Measurements from ENCODE around the gene VSX2. TPM values are rescaled to one million over a fixed set of nuclear protein-coding genes. Genes with fewer than 3 reads are reported as not detected.
A peak's percentile ranks its signal among the peaks of the same experiment; 100 is the strongest.

The VSX2 gene
- total RNA-seq, 1 experiment from 2014 or later, result not detected

DNA sequence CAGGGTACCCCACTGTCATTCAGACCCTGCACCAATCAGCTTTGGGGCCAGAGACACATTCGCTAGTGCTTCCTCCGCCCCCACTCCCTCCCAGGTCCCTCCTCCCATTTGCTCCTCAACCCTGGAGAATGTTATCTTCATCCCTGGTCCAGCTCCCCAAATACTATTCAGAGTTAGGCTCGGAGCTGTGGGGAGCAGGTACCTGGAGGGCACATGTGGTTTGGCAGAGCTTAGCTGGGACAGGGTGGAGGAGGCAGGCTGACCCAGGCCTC, 19.5 kb downstream of the VSX2 start:
- DNase-seq (ENCODE audit: low read depth), result no peak

DNA sequence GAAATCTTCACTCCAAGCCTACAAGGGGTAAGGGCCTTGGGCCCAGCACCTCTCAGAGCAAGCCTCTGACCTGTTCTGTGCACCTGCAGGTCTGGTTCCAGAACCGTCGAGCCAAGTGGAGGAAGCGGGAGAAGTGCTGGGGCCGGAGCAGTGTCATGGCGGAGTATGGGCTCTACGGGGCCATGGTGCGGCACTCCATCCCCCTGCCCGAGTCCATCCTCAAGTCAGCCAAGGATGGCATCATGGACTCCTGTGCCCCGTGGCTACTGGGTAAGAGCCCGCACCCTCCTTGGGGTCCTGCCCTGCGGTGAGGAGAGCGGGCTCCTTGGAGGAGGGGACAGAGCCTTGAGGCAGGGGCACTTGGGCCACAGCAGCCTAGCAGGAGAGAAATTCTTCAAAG, 20.3 kb downstream of the VSX2 start:
- no peak for DNase-seq (ENCODE audit: low read depth)

DNA sequence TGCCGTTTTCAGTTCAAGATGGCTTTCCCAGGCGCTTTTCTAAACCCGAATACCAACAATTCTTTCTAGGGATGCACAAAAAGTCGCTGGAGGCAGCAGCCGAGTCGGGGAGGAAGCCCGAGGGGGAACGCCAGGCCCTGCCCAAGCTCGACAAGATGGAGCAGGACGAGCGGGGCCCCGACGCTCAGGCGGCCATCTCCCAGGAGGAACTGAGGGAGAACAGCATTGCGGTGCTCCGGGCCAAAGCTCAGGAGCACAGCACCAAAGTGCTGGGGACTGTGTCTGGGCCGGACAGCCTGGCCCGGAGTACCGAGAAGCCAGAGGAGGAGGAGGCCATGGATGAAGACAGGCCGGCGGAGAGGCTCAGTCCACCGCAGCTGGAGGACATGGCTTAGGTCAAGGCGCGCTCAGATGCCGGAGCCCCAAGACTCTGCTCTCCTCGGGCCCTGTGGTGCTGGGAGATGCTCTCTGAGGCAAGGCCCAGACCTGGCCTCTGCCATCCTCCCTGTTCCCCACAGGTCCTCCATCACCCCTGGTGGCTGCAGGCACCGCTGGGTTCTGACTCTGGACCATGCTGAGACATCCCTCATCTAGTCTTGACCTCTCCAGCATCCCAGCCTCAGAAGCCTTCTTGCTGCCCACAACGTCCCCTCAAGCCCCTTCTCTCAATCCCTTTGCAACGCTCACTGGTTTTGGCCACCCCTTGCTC, 21.4 kb downstream of the VSX2 start:
- DNase-seq (ENCODE audit: low read depth), result no peak

DNA sequence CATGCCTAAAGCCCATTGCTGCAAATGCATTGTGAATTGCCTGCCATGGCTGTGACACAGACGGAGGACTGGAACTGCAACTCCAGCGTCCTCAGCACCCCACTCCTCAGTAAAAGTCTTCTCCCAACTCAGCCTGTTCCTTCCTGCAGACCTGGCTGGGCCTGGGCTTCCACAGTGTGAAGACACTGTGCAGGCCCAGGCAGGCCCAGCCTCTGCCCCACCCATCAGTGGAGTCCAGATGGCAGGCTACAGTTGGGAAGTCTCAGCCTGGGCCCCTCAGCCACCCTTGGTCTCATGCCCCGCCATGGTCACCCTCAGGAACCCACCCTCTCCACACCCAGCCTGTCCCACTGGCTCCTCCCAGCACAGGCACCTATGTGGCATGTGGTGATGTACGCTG, 22.0 kb downstream of the VSX2 start:
- no peak for DNase-seq (ENCODE audit: low read depth)

DNA sequence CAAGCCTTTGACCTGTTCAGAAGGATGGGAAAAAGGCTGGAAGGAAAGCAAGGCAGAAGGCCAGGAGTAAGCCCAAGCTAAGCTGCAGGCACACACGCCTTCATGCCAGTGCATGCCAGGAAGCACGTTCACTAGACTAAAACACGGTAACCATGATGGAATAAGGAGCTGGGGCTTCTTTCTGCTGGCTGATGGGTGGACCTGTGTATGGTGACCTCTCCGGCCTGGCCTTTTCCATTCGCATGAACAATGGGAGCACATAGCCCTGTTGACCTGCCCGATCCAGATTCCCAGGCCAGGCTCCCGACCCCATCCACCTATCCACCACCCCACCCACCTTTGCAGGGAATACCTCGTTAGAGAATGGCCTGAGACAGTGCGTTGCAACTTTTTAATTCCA, 22.8 kb downstream of the VSX2 start:
- no peak for DNase-seq (ENCODE audit: low read depth)

DNA sequence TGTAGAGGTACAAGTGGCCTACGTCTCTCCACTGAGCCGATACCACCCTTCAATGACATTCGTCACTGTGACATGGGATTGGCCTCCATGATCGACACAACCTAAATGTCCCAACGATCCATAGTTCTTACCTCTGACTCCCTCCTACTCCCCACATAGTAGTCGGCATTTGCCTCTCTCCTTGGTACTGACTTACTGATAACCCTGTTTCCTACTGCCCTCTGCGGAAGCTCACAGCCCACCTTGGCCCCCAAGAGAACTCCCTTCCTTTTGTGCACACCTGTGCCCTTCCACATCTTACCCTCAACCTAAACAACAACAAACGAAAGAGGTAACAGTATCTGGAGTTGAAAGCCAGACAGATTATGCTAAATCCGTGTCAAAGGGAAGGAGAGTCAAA, 23.9 kb downstream of the VSX2 start:
- DNase-seq (ENCODE audit: low read depth), result no peak

DNA sequence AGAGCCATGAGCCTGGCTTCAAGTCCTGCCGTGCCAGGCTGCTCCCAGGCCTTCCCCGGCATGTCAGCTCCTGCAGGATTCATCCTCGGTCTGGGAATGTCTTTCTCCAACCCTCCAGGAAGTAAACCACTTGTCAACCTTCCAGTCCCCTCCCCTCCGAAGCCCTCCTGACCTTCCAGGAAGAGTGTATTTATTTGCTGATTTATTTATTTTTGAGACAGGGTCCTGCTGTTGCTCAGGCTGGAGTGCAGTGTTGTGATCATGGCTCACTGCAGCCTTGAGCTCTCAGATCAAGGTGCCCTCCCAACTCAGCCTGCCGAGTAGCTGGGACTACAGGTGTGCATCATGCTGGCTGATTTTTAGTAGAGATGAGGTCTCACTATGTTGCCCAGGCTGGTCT, 24.7 kb downstream of the VSX2 start:
- DNase-seq (ENCODE audit: low read depth), result no peak

DNA sequence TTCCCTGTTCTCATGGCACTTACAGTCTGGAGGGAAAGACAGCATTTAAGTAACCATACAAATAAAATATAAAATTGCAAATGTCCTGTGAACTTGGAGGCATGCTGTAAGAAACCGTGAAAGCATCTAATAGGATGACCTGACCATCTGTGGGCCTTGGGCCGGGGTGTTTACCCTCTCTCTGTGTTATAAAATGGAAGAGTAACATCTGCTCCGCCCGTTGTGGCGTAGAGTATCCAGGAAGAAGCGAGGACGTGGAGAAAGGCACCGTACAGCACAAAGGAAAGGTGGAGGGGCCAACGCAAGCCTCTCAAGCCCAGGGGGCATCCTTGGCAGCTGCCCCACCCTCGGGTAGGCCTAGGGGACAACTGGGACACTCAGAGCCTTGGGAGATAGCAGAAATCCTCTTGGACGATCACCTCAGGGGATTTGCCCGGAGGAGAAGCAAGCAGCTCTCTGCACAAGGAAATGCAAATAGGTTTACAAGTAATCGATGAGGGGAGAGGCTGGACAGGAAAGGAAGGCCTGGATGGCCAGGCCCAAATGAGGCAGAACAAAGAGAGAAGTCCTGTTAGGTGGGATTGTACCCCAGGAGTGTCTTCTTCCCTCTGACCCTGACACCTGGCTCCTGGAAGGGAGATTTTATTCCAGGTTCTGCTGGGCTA, 26.2 kb downstream of the VSX2 start:
- no peak for DNase-seq (ENCODE audit: low read depth)

DNA sequence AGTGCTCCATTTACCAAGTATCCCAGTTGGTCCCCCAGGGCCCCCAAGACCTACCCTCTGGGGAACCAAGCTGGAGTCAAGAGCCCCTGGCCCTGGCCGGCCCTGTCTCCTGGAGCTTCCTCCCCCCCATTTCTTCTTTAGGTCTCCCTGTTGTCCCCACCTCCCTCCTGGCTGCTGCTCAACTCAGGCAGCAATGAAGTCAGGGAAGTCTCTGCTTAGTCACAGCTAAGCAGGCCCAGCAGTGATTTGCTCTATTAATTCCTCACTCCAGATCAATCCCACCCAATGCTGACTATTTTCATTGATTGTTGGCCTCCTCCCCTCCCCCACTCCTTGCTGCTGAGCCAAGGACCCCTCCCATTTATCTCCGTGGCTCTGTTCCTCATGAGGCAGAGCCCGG, 28.3 kb downstream of the VSX2 start:
- no peak for DNase-seq (ENCODE audit: low read depth)

DNA sequence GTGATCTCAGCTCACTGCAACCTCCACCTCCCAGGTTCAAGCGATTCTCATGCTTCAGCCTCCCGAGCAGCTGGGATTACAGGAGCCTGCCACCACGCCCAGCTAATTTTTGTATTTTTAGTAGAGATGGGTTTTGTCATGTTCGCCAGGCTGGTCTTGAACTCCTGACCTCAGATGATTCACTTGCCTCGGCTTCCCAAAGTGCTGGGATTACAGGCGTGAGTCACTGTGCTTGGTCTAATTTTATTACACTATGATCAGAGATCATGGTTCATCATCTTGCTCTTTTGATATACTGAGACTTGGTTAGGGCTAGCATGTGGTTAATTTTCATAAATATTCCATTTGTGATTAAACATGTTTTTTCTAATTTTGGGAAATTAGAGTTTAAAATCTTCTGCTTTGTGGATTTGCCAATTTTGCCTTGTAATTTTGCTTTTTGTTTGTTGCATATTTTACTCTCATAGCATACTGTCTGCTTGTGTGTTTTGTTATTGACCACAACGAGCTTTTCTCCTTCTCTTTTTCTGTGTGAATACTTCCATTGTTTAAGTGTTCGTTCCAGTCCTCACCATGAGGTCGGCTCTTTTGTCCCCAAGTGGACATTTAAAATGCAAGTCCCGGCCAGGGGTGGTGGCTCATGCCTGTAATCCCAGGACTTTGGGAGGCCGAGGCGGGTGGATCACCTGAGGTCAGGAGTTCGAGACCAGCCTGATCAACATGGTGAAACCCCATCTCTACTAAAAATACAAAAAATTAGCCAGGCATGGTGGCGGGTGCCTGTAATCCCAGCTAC, 31.3 kb downstream of the VSX2 start:
- DNase-seq (ENCODE audit: low read depth), result peak; percentile 93

DNA sequence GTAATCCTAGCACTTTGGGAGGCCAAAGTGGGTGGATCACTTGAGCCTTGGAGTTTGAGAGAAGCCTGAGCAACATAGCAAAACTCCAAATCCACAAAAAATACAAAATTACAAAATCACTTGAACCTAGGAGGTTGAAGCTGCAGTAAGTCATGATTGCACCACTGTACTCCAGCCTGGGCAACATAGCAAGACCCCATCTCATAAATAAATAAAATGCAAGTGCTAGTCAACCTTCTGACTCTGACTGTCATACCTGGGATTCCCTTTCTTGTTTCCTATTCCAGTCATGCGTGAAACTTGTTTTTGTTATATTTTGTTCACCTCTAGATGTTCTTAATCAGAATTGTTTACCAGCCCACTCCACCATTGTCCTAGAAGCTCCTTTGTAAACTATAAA, 32.1 kb downstream of the VSX2 start:
- no peak for DNase-seq (ENCODE audit: low read depth)

DNA sequence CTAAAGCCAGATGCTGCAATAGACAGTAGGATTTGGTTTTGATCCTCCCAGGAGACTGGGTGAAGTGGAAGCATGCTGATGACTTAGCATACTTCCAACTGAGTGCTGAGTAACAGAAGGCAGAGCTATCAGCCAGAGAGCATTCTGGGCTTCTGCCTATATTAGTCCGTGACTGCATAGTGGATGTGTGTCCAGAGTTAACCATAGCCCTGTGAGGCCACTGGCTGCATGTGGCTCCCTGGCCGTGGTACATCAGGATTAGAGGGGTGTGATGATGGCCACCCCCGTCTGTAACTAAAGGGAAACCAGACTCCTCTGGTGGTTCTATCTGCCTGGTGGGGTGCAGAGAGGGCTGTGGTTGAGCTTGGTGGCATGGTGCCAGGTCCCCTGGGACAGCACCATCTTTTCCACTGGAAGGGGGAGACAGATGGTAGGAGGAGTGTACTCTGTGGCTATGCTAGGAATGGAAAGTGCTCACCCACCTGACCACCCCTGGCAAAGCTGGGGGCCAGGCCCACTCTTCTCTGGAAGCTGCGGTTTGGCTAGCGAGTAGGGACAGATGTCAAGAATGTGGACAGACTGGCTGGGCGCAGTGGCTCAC, 36.1 kb downstream of the VSX2 start:
- DNase-seq (ENCODE audit: low read depth), result peak; percentile 31

DNA sequence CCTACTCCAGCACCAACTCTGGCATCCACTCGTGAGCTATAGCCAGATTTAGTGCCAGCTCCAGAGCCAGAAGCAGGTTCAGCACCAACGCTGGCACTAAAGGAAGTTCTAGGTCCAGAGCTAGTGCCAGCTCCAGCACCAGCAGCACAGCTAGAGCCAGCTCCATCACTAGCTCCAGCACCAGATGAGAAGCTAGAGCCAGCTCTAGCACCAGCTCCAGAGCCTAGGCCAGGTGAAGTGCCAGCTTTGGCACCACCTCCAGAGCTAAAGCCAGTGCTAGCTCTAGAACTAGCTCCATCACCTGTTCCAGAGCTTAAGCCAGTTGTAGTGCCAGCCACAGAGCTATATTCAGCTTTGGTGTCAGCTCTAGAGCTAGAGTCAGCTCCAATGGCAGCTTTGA, 38.8 kb downstream of the VSX2 start:
- no peak for DNase-seq (ENCODE audit: low read depth)

DNA sequence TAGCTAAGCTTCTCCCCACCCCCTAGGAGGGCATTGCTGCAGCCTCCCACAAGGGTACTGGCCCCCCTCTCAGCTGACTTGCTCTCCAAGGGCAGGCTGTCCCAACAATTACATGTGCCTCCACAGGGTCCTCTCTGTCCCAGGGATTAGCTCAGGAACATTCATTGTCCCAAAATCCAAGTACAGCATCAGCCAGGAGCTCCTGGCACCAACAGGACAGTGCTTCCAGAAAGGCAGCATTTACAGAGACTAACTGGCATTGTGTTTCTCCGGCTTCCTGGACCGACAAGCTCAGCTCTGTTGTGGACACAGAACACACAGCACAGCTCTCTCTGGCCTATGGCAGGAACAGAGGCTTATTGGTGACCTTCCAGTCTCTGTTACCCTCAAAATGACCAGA, 41.8 kb downstream of the VSX2 start:
- no peak for DNase-seq (ENCODE audit: low read depth)

DNA sequence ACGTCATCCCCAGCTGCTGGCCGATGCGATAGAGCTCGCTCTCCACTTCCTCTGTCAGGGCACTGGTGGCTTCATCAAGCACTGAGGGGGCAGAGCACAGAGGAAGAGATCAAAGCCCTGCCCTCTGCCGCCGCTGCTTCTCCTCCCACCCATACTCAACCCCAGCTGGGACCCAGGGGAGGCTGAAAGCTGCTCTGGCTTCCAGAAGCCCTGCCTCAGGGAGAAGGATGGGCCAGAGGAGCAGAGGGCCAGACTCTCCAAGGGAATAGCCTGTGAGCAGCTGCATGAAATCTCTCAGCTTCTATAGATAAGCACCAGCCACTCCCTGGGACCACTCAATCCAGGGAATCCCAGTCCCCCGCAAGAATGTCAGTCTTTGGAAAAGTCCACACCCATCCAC, 47.5 kb downstream of the VSX2 start:
- DNase-seq (ENCODE audit: low read depth), result no peak

DNA sequence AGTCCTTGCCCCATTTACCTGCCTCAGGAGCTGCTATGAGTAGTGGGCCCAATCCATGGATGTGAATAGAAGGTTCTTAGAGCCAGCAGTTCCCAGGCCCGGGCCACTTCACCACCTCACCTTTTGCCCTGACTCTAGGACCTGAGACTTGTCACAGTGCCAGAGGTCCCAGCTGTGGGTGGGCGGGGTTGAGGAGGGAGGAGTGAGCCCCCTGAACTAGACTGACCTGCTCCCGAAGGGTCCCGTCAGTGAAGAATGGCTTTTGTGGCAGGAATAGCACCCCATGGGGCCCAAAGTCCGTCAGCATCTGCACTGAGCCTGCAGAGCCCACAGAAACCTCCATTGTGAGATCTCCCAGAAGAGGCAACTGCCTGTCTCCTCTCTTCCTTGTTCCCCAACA, 50.6 kb downstream of the VSX2 start:
- DNase-seq (ENCODE audit: low read depth), result no peak

DNA sequence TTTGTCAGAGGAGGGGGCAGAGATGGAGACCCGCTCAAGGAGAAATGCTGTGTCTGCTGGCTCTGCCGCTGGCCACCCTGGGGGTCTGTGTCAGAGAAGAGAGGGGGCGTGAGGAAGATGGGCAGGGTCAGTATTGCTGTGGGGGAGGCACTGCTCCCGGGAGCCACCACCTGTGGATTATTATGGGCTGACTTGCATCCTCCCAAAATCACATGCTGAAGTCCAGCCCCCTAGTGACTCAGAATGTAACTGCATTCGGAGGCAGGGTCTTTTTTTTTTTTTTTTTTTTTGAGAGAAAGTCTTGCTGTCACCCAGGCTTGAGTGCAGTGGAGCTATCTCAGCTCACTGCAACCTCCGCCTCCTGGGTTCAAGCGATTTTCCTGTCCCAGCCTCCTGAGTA, 51.2 kb downstream of the VSX2 start:
- DNase-seq (ENCODE audit: low read depth), result peak; percentile 56

DNA sequence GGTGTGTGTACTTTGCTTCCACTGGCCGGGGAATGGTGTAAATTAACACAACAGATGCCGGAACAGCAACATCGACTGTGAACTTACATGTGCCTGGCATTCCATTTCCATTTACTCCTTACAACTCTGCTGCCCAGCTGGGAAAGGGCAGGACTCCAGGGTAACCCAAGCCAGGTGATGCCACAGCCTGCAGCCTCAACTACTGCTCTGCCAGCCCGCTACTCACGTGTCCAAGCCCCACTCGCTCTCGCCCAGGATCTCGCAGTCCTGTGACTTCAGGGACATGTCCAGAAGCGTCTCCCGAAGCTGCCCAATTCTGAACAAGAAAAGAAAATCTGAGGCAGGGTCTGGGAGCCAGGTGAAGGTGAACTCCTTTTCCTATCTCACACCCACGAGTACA, 52.8 kb downstream of the VSX2 start:
- no peak for DNase-seq (ENCODE audit: low read depth)

DNA sequence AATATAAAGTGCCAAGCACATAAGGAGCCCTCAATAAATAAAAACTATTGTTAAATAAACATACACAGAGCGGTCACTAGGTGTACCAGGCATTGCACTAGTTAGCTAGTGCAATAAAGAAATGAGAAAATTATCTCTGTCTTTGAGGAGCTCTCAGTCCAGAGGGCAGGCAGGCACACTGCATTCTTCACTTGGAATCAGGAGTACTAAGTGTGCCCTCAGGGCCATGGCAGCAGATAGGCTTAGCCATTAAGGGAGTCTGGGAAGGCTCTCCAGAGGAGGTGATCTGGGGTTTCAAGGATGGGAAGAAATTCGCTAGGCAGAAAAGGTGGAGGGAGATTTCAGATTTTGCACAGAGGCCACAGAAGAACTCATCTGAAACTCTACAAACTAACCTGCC, 54.4 kb downstream of the VSX2 start:
- no peak for DNase-seq (ENCODE audit: low read depth)

DNA sequence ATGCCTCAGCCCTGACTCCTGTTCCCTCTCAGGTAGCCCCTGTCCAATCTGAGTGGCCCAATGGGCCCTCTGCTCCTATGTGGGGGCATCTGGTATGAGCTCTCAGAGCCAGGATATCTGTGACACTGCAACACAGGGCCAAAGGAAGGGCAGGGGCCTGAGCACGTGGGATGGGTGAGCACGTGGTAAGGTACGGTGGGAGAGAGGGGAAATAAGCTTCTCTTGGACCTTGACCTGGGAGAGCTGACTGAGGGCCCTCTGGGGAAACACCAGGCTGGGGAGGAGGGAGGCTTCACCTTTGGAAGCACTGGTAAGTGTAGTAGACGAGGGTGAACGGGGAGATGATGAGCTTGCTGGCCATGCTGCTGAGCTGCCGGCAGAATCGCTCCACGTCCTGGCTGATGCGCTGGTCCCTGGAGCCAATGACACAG, 56.8 kb downstream of the VSX2 start:
- DNase-seq (ENCODE audit: low read depth), result no peak

DNA sequence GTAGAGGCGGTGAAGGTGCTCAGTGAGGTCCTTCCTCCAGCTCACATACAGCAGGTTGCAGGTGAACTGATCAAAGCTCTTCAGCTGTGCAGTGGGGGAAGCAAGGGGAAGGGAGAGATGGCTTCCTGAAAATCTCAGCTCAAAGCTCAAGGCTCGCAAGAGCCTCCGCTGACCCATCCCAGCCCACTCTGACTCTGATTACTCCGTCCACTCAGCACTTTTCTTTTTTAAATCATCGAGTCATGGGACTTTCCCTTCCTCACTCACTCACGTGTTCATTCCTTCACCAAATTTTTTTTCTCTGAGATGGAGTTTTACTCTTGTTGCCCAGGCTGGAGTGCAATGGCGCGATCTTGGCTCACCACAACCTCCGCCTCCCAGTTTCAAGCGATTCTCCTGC, 58.7 kb downstream of the VSX2 start:
- DNase-seq (ENCODE audit: low read depth), result no peak

DNA sequence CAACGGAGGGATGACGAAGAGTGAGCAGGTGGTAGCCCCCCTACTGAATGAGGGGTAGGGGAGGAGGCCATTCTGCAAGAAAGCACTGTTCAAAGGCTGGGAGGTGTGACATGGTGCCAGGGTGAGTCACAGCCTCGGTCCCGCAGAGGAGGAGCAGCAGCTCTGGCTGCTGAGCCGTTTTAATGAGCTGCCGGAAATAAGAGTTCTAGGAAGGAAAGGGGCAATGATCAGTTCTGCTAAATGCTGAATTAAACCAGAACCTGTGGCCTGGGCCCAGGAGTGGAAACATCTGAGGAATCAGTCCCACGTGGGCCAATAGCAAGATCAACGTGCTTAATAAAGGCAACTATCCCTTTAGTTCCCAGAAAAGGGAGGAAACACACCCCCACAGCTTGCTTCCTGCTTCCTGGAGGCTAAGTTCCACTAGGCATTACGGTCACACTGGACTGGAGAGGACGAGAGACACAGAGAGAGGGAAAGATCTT, 59.9 kb downstream of the VSX2 start:
- DNase-seq (ENCODE audit: low read depth), result peak; percentile 67

All from HT1080 (cell line).